ENCODE measurements around the gene ADGRG3.

DNA sequence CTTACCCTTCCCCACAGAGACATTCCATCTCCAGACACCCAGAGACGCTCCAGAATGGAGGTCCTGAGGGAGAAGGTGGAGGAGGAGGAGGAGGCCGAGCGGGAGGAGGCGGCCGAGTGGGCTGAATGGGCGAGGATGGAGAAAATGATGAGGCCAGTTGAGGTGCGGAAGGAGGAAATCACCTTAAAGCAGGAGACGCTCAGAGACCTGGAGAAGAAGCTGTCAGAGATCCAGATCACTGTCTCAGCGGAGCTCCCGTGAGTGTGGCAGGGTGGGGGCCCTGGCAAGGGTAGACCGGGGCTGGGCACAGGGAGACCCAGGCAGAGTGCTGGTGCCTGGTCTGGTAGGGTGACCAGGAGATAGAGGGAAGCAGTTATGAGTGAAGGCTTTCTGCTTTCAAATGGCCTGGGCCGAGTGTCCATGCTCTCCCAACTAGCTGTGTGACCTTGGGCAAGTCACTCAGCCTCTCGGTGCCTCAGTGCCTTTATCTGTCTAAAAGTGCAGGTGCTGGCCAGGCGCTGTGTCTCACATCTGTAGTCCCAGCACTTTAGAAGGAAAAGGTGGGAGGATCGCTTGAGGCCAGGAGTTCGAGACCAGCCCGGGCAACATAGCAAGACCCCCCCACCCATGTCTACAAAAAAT is 29.9 kb downstream of the ADGRG3 start:
- TF ChIP-seq, protein P1, sequence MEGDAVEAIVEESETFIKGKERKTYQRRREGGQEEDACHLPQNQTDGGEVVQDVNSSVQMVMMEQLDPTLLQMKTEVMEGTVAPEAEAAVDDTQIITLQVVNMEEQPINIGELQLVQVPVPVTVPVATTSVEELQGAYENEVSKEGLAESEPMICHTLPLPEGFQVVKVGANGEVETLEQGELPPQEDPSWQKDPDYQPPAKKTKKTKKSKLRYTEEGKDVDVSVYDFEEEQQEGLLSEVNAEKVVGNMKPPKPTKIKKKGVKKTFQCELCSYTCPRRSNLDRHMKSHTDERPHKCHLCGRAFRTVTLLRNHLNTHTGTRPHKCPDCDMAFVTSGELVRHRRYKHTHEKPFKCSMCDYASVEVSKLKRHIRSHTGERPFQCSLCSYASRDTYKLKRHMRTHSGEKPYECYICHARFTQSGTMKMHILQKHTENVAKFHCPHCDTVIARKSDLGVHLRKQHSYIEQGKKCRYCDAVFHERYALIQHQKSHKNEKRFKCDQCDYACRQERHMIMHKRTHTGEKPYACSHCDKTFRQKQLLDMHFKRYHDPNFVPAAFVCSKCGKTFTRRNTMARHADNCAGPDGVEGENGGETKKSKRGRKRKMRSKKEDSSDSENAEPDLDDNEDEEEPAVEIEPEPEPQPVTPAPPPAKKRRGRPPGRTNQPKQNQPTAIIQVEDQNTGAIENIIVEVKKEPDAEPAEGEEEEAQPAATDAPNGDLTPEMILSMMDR (conservative IDR thresholded peaks at IDR 0.05; ENCODE audit: low read length) = no peak
- TF ChIP-seq EZH2phosphoT487 (IDR thresholded peaks at IDR 0.05; ENCODE audit: borderline replicate concordance) = no peak

All from Loucy (cell line).